GM19035 (cell line): Measurements from ENCODE around the gene AFF3.
"Not testable (repeated sequence)": the region's sequence is repeated elsewhere in the genome, so short reads cannot be mapped to it uniquely, and the experiment has no call there.

Experiments
- ATAC-seq: cut with Tn5 transposase; IDR thresholded peaks from one replicate; pipeline ENCODE4 v1.9.1; 2021; ENCODE audit not compliant: unreplicated experiment

AFF3 gene

DNA sequence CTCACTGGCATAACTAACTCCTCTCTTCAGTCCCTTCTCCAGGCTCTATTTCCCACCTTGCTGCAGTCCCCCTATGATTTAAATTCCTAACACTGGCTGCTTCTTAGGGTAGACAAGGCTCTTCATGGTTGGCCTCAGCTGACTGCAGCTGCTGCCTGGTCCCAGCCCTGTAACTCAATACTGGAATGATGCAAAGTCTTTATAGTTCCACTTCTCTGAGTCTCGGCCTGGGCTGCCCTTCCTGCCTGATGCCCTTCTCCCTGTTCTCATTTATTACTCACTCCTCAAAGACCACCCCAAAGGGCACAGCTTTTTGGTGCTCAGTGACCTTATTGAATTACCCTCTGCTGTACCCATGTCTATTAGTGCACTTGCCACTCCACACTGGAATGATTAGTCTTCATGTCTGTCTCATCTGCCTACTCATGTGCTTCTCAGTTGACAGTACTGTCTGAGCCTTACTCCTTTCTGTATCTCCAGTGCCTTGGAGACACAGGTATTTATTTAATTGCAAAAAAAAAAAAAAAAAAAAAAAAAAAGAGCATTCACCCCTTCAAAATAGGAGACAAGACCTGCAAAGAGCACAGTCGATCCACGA is 453.1 kb downstream of the AFF3 start:
- no peak for ATAC-seq

DNA sequence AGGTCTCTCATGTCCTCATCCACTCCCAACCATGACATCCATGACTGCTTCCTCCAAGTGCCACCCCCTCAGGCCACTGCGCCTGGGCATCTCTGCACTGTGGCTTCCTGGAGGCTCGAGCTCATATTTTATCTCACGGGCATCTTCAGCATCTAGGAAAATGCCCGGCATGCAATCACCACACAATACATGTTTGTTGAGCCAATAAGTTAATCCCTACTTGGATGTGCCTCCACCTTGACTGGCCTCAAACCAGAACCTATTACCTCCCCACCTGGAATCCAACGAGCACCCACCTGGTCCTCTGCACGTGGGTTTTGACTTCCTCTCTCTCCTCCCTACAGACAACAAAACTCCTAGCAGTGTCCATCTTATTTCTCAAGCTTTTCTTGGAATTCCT is 453.7 kb downstream of the AFF3 start:
- no peak for ATAC-seq

GRCh38 chr2:99682275-99683060 is 459.9 kb downstream of the AFF3 start:
- ATAC-seq, result no peak

DNA sequence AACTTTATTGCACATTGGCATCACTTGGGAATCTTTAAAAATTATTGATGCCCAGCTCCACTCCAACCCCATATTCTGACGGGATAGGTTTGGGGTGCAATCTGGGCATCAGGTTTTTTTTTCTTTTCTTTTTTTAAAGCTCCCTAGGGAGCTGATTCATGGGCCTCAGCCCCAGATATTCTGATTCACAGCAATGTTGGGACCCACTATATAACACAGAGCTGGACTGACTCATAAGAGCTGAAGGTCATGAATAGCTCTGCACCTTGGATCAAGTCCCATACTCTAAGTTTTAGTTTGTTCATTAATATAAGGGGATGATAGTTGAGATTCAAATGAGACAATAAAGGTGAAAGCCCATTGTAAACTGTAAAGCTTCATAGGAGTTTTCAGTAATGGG is 461.4 kb downstream of the AFF3 start:
- ATAC-seq, result no peak

- ATAC-seq, result no peak
Observed at GRCh38 chr2:99679518-99679917, 462.9 kb downstream of the AFF3 start.

DNA sequence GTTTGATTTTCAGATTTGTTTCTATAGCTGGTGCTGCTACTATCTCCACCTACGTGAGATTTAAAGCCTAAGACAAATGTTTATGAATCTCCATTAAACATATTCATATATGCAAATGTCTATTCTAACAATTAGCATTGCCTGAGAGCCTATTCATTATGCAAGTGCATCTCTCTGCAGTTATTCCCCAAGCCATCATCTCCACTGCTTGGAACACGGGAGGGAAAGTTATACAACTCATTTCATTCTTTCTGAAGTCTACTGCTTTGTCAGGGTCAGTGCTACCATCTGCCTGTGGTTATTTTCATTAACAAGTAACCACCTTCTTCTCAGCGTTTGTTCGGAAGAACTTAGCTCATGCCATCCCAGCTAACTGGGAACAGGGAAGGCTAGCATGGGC is 463.8 kb downstream of the AFF3 start:
- no peak for ATAC-seq

GRCh38 chr2:99677814-99678213 is 464.6 kb downstream of the AFF3 start:
- ATAC-seq, result no peak

- ATAC-seq, result no peak
Observed at GRCh38 chr2:99675130-99675661, 467.2 kb downstream of the AFF3 start.

DNA sequence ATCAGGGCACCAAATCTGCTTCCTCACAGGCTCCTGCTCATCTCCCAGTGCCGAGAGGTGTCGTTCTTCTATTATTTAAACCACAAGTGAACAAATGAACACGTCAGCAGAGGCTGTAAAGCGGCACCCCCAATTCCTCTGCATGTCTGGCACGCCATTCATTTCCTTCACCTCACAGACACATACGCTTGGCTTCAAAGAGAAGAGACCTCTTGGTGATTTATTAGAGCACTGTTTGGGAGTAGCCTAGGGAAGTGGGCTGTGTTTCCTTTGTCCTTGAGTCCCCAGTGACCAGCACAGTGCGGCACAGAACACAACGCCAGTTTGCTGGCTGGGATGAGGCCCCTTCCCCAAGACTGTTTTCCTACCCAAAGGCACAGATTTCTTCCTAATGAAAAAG is 468.3 kb downstream of the AFF3 start:
- no peak for ATAC-seq

GRCh38 chr2:99672766-99673350 is 469.5 kb downstream of the AFF3 start:
- ATAC-seq, result no peak

DNA sequence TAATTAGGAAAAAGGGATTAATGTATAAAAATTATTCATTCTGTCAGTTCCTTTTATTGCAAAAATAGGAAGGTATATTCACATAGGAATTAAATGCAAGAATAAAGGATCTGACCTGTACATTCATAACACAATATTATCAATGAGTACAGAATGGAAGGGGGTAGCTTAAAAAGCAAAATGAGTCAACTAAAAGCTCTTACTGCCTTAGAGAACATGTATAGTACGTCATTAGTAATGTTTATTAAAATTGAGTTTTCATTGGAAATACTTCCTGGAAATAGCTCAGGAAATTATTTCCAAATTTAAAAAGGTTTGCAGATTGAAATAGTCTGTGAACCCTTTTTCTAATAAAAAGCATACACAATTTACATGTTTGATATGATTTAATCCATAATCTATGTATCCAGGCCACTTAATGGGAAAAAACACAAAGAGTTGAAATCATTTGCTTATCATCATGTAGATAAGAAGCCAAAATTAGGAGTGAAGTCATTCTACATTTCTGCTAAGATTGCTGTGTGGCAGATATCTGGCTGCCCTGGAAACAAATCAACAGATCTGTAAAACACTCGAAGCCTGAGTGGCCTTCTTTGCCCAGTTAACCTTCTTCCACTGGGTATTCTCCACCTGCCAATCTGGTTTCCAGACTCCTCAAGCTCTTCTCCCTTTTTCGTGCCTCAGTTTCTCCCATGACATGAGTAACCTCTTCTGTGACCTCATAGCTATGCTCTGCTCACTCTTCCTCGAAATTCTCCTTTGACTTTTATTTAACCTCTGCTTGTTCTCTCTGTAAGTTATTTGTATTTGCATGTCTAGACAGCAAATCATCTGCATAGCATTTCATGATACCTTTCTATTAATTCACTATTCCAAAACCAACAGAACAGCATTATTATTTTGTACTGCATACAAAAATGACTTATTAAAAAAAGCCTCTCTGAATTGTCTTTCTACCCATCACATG is 471.3 kb downstream of the AFF3 start:
- no peak for ATAC-seq

GRCh38 chr2:99666256-99666655 is 476.1 kb downstream of the AFF3 start:
- ATAC-seq, result no peak

- no peak for ATAC-seq
Observed at GRCh38 chr2:99663641-99664040, 478.7 kb downstream of the AFF3 start.

- ATAC-seq, result no peak
Observed at GRCh38 chr2:99662761-99663341, 479.5 kb downstream of the AFF3 start.

GRCh38 chr2:99661761-99662160 is 480.6 kb downstream of the AFF3 start:
- not testable (repeated sequence) for ATAC-seq

DNA sequence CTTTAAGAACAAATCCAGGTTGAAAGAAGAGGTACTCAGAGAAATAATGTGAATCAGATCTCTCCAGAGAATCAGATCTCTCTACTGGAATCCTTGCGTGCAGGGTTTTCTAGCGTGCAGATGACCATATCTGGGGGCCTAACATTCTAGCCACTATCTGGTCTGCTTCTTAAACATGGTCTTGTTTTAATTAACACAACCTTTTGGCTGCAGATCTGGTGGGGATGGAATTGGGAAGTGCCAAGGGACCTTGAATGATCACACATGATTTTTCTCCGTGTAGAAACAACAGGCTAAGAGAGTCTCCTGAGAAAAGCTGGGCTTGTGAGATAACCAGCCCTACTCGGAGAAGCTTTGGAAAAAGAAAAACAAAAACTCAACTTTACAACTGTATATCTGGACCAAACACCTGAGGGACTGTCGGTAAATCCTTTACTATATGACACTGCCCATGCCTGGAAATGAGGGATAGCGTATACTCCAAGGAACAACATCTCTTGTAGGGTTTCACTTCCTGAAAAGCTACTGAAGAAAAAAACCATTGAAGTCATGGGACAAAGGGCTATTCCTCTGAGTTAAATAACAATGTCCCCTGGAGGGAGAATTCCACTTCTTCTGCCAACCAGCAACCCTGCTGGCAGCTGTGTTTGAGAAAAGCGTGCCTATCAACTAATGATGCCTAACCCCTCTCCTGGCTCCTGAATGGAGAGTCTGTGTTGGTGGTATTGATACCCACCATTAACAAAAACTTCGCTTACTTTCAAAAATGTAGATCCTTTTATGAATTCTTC is 481.6 kb downstream of the AFF3 start:
- ATAC-seq, result no peak

DNA sequence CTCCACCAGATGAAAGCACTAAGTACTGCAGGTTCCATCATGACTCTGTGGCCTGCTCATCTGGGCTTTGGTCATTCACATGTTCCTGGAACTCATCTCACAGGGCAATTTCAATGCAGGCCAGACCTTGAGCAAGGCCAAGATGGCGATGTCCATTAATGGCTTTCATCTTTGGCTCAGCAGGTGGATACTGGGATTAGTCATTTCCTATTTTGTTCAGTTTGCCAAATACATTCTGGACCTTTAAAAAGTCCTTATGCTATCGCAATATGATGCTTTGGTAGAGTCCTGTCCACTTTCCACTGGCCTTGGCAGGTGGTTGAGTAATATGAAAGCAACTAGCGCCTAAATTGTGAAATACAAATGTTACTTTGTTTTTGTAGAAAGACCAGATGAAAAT is 482.5 kb downstream of the AFF3 start:
- ATAC-seq, result no peak

DNA sequence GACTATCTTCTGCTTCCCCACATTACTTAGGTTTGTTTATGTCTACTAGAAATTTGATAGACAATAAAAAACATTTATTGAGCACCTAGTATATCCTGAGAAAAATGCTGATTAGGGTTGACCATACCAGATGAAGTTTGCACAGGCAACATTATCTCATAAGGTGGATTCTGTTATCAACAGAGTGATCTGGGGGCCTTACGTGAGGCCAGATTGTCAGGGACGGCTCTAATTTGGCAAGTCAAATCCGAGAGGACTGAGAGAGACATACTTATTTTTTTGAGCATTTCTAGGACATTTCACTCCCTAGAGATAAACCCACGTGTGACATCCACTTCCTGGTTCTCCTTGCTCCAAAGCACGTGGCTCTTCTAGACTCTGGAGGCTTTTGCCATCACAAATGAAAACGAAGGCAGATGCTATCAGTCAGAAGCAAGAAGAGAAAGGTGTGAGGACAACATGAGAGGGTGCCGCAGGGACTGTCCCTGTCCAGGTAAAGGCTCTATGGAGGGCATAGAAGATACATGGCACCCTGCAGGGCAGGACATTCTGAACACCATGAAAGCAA is 484.6 kb downstream of the AFF3 start:
- no peak for ATAC-seq

- ATAC-seq, result no peak
Observed at GRCh38 chr2:99656994-99657393, 485.4 kb downstream of the AFF3 start.

GRCh38 chr2:99653433-99653832 is 489.0 kb downstream of the AFF3 start:
- ATAC-seq, result no peak
